Subcutaneous adipose tissue (tissue), 4 donors: ENCODE data around the gene CLEC1B. TPM values are rescaled to one million over a fixed set of nuclear protein-coding genes. Genes with fewer than 3 reads are reported as not detected.

Source experiments
- total RNA-seq, 4 donors: library from RNA; depleted of rRNA; stranded (reverse); fragments of >200 nt; gene quantifications; one replicate each; pipeline ENCODE4 v1.1.0, GENCODE V29; 2016
- TF ChIP-seq, protein P1 (sequence below): fragments of 450-650 bp; IDR thresholded peaks from one replicate; pipeline ENCODE4 v1.5.1; 2016; ENCODE audit warnings: low read depth, mild to moderate bottlenecking, control low read depth, antibody characterized with exemption, moderate library complexity

Gene CLEC1B
- total RNA-seq, 4 donors from 2014 or later = not detected

GRCh38 chr12:10027721-10028120, 28.8 kb upstream of the CLEC1B start:
- TF ChIP-seq, protein P1, sequence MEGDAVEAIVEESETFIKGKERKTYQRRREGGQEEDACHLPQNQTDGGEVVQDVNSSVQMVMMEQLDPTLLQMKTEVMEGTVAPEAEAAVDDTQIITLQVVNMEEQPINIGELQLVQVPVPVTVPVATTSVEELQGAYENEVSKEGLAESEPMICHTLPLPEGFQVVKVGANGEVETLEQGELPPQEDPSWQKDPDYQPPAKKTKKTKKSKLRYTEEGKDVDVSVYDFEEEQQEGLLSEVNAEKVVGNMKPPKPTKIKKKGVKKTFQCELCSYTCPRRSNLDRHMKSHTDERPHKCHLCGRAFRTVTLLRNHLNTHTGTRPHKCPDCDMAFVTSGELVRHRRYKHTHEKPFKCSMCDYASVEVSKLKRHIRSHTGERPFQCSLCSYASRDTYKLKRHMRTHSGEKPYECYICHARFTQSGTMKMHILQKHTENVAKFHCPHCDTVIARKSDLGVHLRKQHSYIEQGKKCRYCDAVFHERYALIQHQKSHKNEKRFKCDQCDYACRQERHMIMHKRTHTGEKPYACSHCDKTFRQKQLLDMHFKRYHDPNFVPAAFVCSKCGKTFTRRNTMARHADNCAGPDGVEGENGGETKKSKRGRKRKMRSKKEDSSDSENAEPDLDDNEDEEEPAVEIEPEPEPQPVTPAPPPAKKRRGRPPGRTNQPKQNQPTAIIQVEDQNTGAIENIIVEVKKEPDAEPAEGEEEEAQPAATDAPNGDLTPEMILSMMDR = no peak

GRCh38 chr12:10027311-10027710, 28.4 kb upstream of the CLEC1B start:
- TF ChIP-seq, protein P1 = no peak

GRCh38 chr12:10025236-10025635, 26.3 kb upstream of the CLEC1B start:
- TF ChIP-seq, protein P1 = no peak

DNA sequence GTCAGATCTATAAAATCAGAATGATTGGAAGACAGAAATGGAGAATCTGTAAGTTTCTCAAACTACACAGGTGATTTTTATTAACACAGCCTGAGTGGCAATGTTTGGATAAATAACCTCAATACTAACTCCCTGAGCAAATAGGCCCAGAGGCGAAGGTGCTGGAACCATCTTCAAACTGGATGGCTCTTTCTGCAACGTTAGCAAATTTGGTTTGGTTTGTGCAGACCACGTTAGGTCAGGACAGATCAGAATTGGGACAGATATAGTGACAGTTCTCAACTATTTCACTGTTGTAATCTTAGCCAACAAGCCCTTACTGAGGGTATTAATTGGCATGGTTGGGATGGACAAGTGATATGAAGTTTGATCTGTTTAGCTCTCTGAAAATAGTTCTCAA, 22.4 kb upstream of the CLEC1B start:
- TF ChIP-seq, protein P1 = no peak

DNA sequence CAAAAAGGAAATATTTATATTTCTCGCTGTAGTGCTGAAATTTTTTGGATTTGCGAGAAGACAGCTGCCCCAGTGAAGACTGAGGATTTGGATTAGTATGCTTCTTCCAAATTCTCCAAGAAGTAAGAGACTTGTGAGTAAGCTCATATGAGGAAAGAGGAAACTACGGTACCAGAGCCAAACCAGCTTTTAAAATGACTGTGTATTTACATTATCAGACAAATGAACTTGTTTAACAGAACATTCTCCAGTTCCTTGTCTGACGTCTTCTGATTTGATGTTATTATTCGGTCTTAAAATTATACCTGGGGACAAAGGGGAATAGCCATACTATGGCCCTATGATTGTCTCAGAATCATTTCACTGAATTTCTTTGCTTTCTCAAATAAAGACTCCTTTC, 19.5 kb upstream of the CLEC1B start:
- TF ChIP-seq, protein P1 = no peak

GRCh38 chr12:10016881-10017280, 18.0 kb upstream of the CLEC1B start:
- TF ChIP-seq, protein P1 = no peak

DNA sequence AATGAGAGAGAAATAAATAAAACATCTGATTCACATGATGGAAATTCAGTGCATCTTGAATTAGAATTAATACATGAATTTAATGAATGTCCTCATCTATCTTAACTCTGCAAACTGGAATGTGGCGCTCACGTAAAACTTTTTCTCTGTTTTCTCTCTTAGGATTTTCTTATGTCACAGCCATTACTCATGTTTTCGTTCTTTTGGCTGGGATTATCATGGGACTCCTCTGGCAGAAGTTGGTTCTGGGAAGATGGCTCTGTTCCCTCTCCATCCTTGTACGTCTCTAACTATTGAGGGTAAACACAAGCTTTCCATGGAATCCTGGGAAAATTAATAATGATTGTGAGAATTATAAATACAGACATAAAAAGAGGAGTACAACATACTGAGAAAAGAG, 16.5 kb upstream of the CLEC1B start:
- TF ChIP-seq, protein P1 = no peak
